WTC11 (cell line): ENCODE results near the gene PSD2. TPM values are rescaled to one million over a fixed set of nuclear protein-coding genes. Genes with fewer than 3 reads are reported as not detected.

Experiments
- ATAC-seq: fragments of 200-7000 bp; cut with Tn5 transposase; 2 replicates; pipeline ENCODE4 v1.10.0; 2021; ENCODE audit warnings: mild to moderate bottlenecking, moderate library complexity
- CTCF ChIA-PET: fragments of 300-600 bp; sonication (Branson Sonifier 250); formaldehyde crosslinking; loops from one replicate; lab custom pipeline; 2021; ENCODE audit warnings: antibody characterized with exemption; lab: Charles Lee
- POLR2A ChIA-PET: fragments of 350-600 bp; sonication (Branson Sonifier 250); formaldehyde crosslinking; loops from one replicate; lab custom pipeline; 2021; ENCODE audit warnings: antibody characterized with exemption; lab: Charles Lee
- DNase-seq: peaks from one replicate; pipeline ENCODE4 v3.0.0; 2021; ENCODE audit warnings: low spot score
- H3K27ac Mint-ChIP-seq: 2 replicates; pipeline ENCODE4 v1.8.0; 2021; ENCODE audit warnings: mixed read lengths
- H3K27me3 Mint-ChIP-seq: 2 replicates; pipeline ENCODE4 v1.8.0; 2021; ENCODE audit warnings: low read depth, mild to moderate bottlenecking, moderate library complexity, mixed read lengths
- H3K36me3 Mint-ChIP-seq: 2 replicates; pipeline ENCODE4 v1.8.0; 2021; ENCODE audit warnings: mixed read lengths
- H3K4me1 Mint-ChIP-seq: 2 replicates; pipeline ENCODE4 v1.8.0; 2022; ENCODE audit warnings: mixed read lengths
- H3K4me3 Mint-ChIP-seq: 2 replicates; pipeline ENCODE4 v1.8.0; 2021; ENCODE audit warnings: mild to moderate bottlenecking, moderate library complexity, mixed read lengths
- H3K9me3 Mint-ChIP-seq: 2 replicates; pipeline ENCODE4 v1.8.0; 2021; ENCODE audit warnings: mixed read lengths
- AR ChIP-seq: fragments of 250-450 bp; sonication (Bioruptor Pico); IDR thresholded peaks from 2 replicates; pipeline ENCODE4 v1.9.0; 2021; ENCODE audit warnings: mild to moderate bottlenecking
- E2F5 ChIP-seq: sonication (generic); formaldehyde crosslinking; IDR thresholded peaks from 2 replicates; pipeline ENCODE4 v1.8.1; 2022; ENCODE audit warnings: mild to moderate bottlenecking, moderate library complexity, missing genetic modification reagents
- ETV6 ChIP-seq: sonication (generic); formaldehyde crosslinking; IDR thresholded peaks from 2 replicates; pipeline ENCODE4 v1.8.1; 2022; ENCODE audit warnings: mild to moderate bottlenecking, missing genetic modification reagents
- IRF1 ChIP-seq: sonication (generic); formaldehyde crosslinking; IDR thresholded peaks from 2 replicates; pipeline ENCODE4 v1.8.0; 2023; ENCODE audit warnings: missing genetic modification reagents
- JUN ChIP-seq: sonication (generic); formaldehyde crosslinking; IDR thresholded peaks from 2 replicates; pipeline ENCODE4 v1.8.0; 2023; ENCODE audit warnings: mild to moderate bottlenecking, missing genetic modification reagents
- MAX ChIP-seq: sonication (generic); formaldehyde crosslinking; IDR thresholded peaks from 2 replicates; pipeline ENCODE4 v1.8.0; 2022; ENCODE audit warnings: mild to moderate bottlenecking, missing genetic modification reagents
- MLX ChIP-seq: sonication (generic); formaldehyde crosslinking; IDR thresholded peaks from 2 replicates; pipeline ENCODE4 v1.8.1; 2023; ENCODE audit warnings: mild to moderate bottlenecking, missing genetic modification reagents, moderate library complexity
- NFATC4 ChIP-seq: fragments of 250-450 bp; sonication (Bioruptor Pico); IDR thresholded peaks from 2 replicates; pipeline ENCODE4 v1.9.0; 2021; ENCODE audit warnings: mild to moderate bottlenecking
- RORB ChIP-seq: fragments of 250-450 bp; sonication (Bioruptor Pico); IDR thresholded peaks from 2 replicates; pipeline ENCODE4 v1.9.0; 2021; ENCODE audit warnings: mild to moderate bottlenecking
- SMAD3 ChIP-seq: sonication (generic); formaldehyde crosslinking; IDR thresholded peaks from 2 replicates; pipeline ENCODE4 v1.8.0; 2022; ENCODE audit warnings: missing genetic modification reagents, mild to moderate bottlenecking, borderline replicate concordance
- USF1 ChIP-seq: sonication (generic); formaldehyde crosslinking; IDR thresholded peaks from 2 replicates; pipeline ENCODE4 v1.8.0; 2022; ENCODE audit warnings: mild to moderate bottlenecking, missing genetic modification reagents
- ZNF396 ChIP-seq: fragments of 250-450 bp; sonication (Bioruptor Pico); IDR thresholded peaks from 2 replicates; pipeline ENCODE4 v1.8.0; 2021; ENCODE audit warnings: mild to moderate bottlenecking, moderate library complexity, borderline replicate concordance
- ZNF425 ChIP-seq: fragments of 250-450 bp; sonication (Bioruptor Pico); conservative IDR thresholded peaks from 2 replicates; pipeline ENCODE4 v1.9.0; 2021; ENCODE audit warnings: mild to moderate bottlenecking
- total RNA-seq: library from RNA; stranded (reverse); gene quantifications from 3 replicates; pipeline ENCODE4 v1.2.3, GENCODE V29; 2021

The PSD2 gene
- total RNA-seq, 1 experiment from 2014 or later = 0.57 TPM

GRCh38 chr5:139884734-139885133 is 89.1 kb downstream of the PSD2 start (continued):
- TF ChIP-seq AR (no peak), ZNF425 (no peak), SMAD3 (no peak), JUN (CRISPR knock-in tag) (no peak), USF1 (CRISPR knock-in tag) (no peak), E2F5 (CRISPR knock-in tag) (no peak), RORB (CRISPR knock-in tag) (no peak), NFATC4 (CRISPR knock-in tag) (no peak)
- TF ChIP-seq, all 79 proteins: peak for 0

GRCh38 chr5:139885172-139885856 is 89.7 kb downstream of the PSD2 start:
- Mint-ChIP-seq H3K27me3 (peaks cover 2% of the 10 kb centered on the region; the same call in 1 of the 2 replicates), H3K27ac (no peak overlapping the region), H3K9me3 (no peaks in the 10 kb centered on the region), H3K4me1 (peaks cover 6% of the 10 kb centered on the region; the same call in 1 of the 2 replicates), H3K36me3 (no peaks in the 10 kb centered on the region), H3K4me3 (no peak overlapping the region)
- TF ChIP-seq JUN (CRISPR knock-in tag) = no peak
- CTCF ChIA-PET = interaction anchor here (2.5 to 5.7 kb wide), 3 partner anchors 13 to 84 kb away, joined by 10 to 61 read pairs (median 15); no protein-coding TSS in a partner anchor
- POLR2A ChIA-PET = no interaction called here
- ATAC-seq (no peak), DNase-seq (no peak)

GRCh38 chr5:139885857-139886208 is 90.2 kb downstream of the PSD2 start:
- Mint-ChIP-seq H3K27ac (no peak overlapping the region), H3K4me1 (peaks cover 5% of the 10 kb centered on the region; the same call in 1 of the 2 replicates), H3K27me3 (peaks cover 2% of the 10 kb centered on the region; the same call in 1 of the 2 replicates), H3K36me3 (no peaks in the 10 kb centered on the region), H3K9me3 (no peaks in the 10 kb centered on the region), H3K4me3 (no peak overlapping the region)
- ATAC-seq (no peak), DNase-seq (no peak)
- no peak for TF ChIP-seq ETV6 (CRISPR knock-in tag)
- TF ChIP-seq MLX (CRISPR knock-in tag) = no peak
- TF ChIP-seq MAX (CRISPR knock-in tag) = no peak
- no peak for TF ChIP-seq IRF1 (CRISPR knock-in tag)
- no peak for TF ChIP-seq ZNF396 (CRISPR knock-in tag)
- CTCF ChIA-PET = interaction anchor here (2.5 to 3.1 kb wide), 2 partner anchors 13 to 83 kb away, joined by 10 to 15 read pairs; no protein-coding TSS in a partner anchor
- POLR2A ChIA-PET = no interaction called here
